HepG2 (cell line): ENCODE measurements around the gene MX2. TPM values are rescaled to one million over a fixed set of nuclear protein-coding genes. Genes with fewer than 3 reads are reported as not detected.

Source experiments
- FOXP4 ChIP-seq: sonication (generic); formaldehyde crosslinking; IDR thresholded peaks from 2 replicates; pipeline ENCODE4 v1.4.0; 2020; ENCODE audit warnings: missing genetic modification reagents
- GATAD1 ChIP-seq: IDR thresholded peaks from 2 replicates; pipeline ENCODE4 v1.6.1; 2016; ENCODE audit warnings: missing genetic modification reagents, missing compliant biosample characterization
- SRF ChIP-seq: IDR thresholded peaks from 2 replicates; pipeline ENCODE4 v1.6.1; 2011; ENCODE audit warnings: mild to moderate bottlenecking, low read depth, low read length, moderate library complexity
- ZBTB34 ChIP-seq: sonication (generic); formaldehyde crosslinking; IDR thresholded peaks from 2 replicates; pipeline ENCODE4 v1.8.0; 2022; ENCODE audit warnings: mild to moderate bottlenecking, missing genetic modification reagents
- ZNF614 ChIP-seq: IDR thresholded peaks from 2 replicates; pipeline ENCODE4 v1.6.1; 2018; ENCODE audit warnings: missing biosample characterization, missing genetic modification reagents, inconsistent platforms, borderline replicate concordance
- ZNF770 ChIP-seq: sonication (generic); formaldehyde crosslinking; IDR thresholded peaks from 2 replicates; pipeline ENCODE4 v1.5.0; 2020; ENCODE audit warnings: mild to moderate bottlenecking, missing genetic modification reagents
- polyA plus RNA-seq, 8 experiments: library from polyadenylated mRNA; depleted of rRNA in 3 of 8; stranded (reverse) in 7 of 8; unstranded in 1 of 8; fragments of >200 nt; fragmentation: Illumina TruSeq in 4 of 8; extraction: Trizol in 4 of 8; gene quantifications; 2 replicates each; pipeline versions ENCODE4 v1.2.1 to v1.2.3, GENCODE V29; 2011 to 2016; ENCODE audit warnings: low read depth in 4 of 8, missing spikeins in 1 of 8, mixed read lengths in 1 of 8; ENCODE audit not compliant: insufficient read depth in 1 of 8
- total RNA-seq, 5 experiments: library from RNA; depleted of rRNA; stranded (reverse); fragments of >200 nt; fragmentation: Illumina TruSeq; extraction: Trizol; gene quantifications; 2 replicates each; pipeline ENCODE4 v1.2.3, GENCODE V29; 2016; ENCODE audit warnings: low read depth in 1 of 5

MX2 gene
- total and polyA plus RNA-seq, 2 of the 13 experiments (the other 11 are each of a cell fraction or from before 2014, with no cell fraction given) = 24.0 to 35.7 TPM

- TF ChIP-seq FOXP4 (CRISPR knock-in tag) (no peak), GATAD1 (CRISPR knock-in tag) (no peak), ZNF770 (CRISPR knock-in tag) (no peak), SRF (no peak), ZBTB34 (CRISPR knock-in tag) (no peak), ZNF614 (no peak)
Measured at GRCh38 chr21:41367301-41367944, 5.6 kb downstream of the MX2 start (continued).
